Hepatocyte (in vitro differentiated cells): ENCODE data around the gene BICD2.

Experiments
- CTCF ChIP-seq: fragments of 200-600 bp; sonication (generic); IDR thresholded peaks from 2 replicates; pipeline ENCODE4 v1.5.1; 2016; ENCODE audit warnings: antibody characterized with exemption, mild to moderate bottlenecking; ENCODE audit not compliant: poor library complexity
- EZH2 ChIP-seq: fragments of 200-600 bp; sonication (generic); IDR thresholded peaks from 2 replicates; pipeline ENCODE4 v1.6.1; 2016; ENCODE audit warnings: antibody characterized with exemption, mild to moderate bottlenecking, borderline replicate concordance
- EZH2phosphoT487 ChIP-seq: fragments of 200-600 bp; sonication (generic); IDR thresholded peaks from one replicate; pipeline ENCODE4 v1.6.1; 2018; ENCODE audit warnings: antibody characterized with exemption, mild to moderate bottlenecking, low read depth, moderate library complexity; ENCODE audit not compliant: unreplicated experiment, severe bottlenecking

- TF ChIP-seq CTCF: no peak
- TF ChIP-seq EZH2: no peak
- no peak for TF ChIP-seq EZH2phosphoT487
Measured at GRCh38 chr9:92760070-92760469, 4.6 kb downstream of the BICD2 start.
